AG08395 (cell line): ENCODE measurements around the gene SH3RF1.
"Not testable (repeated sequence)": the region's sequence is repeated elsewhere in the genome, so short reads cannot be mapped to it uniquely, and the experiment has no call there.

Experiments used
- DNase-seq: peaks from one replicate; pipeline ENCODE4 v3.0.0; 2012; ENCODE audit warnings: mixed read lengths, low spot score

SH3RF1 gene

DNA sequence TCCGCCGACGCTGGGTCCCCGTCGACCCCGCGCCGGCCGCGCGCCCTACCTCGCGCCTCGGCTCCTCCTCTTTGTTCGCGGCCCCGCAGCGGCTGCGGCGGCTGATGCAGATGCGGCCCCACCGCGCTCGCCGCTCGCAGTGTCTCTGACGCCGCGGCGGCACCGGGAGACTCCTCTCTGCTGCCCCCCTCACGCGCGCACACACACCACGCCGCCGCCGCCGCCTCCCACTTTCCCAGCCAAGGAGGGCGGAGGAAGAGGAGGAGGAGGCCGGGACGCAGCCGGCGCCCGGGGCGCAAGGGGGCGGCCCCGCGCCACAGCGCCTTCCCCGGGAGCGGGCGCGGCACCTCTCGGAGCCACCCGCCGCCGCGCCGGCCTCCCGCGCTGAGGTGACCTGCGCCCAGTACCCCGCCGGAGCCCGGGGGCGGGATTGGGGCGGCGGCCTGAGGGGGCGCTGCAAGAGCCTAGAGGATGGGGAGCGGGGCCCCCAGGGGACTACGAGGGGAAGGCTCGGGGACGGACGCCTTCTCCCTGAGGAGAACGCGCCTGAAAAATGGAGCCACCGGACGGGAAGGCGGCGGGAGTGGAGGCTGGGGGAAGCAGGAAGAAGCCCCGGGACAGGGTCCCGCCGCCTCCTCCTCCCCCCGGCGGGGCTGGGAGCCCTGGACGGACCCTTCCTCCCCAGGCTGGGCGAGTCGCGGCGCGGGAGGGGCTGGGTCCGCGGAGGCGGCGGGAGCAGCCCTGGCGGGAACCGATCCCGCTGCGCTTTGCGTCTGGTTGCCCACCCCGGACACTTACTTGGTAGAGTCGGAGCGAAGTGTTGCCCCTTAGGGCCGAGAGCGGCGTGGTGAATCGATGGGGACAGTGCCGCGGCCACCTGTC lies at the start of gene SH3RF1:
Gene SH3RF1, minus strand, starts transcription at position 147 of the 882 bp plus-strand sequence. CDS start 1,744 bp downstream, outside the sequence.
- peak; percentile 85 for DNase-seq

GRCh38 chr4:169315530-169316343 lies 45.0 kb upstream of the SH3RF1 start:
- DNase-seq: peak; percentile 22

- DNase-seq: peak; percentile 23
These were observed 44.1 kb upstream of the SH3RF1 start for GRCh38 chr4:169314906-169315305.

- no peak for DNase-seq
These were observed 43.0 kb upstream of the SH3RF1 start for GRCh38 chr4:169313732-169314131.

GRCh38 chr4:169312690-169313422 lies 42.1 kb upstream of the SH3RF1 start:
- DNase-seq: no peak

- peak; percentile 60 for DNase-seq
These were observed 41.0 kb upstream of the SH3RF1 start for GRCh38 chr4:169311643-169312365.

DNA sequence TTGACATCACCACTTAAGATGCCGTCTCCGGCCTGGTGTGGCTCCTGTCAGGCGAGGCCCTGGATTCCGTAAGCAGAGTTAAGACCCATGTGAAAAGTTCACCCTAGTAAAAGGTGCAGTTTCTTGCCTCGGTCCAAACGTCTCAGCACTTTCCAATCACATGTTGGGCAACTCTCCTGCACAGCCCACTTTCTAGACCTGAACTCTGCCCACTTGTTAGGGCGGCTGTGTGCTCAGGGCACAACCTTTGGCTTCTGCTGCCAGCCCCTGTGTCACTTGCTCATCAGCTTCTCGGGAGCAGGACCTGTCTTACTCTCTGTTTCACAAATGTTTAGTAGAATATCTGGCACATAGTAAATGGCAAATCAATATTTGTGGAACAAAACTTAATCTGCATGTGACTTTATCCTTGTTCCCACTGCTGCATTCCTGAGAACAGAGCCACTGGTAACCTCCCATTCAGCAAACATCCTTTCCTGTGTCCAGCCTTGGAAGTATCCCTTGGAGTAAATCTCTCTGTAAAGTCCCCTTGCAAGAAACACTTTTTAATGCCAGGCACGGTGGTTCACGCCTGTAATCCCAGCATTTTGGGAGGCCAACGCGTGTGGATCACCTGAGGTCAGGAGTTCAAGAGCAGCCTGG lies 38.7 kb upstream of the SH3RF1 start:
- DNase-seq: no peak

DNA sequence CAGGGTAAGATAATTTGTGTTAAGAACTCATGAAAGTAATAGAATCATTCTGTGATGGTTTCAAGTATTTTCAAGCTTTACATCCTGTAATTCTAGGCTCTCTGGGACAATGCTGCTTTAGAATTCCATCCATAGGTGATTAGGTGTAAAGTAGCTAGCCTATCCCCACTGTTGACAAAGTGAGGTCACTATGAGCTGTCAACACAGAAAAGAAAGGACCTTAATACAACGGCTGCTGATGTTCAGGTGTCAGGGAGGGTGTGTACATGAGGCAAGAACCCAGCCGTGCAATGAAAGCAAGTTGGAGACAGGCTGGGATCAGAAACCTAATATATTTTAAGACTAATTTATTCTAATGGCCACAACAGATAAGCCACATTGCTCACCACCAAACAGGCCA lies 36.8 kb upstream of the SH3RF1 start:
- no peak for DNase-seq

DNA sequence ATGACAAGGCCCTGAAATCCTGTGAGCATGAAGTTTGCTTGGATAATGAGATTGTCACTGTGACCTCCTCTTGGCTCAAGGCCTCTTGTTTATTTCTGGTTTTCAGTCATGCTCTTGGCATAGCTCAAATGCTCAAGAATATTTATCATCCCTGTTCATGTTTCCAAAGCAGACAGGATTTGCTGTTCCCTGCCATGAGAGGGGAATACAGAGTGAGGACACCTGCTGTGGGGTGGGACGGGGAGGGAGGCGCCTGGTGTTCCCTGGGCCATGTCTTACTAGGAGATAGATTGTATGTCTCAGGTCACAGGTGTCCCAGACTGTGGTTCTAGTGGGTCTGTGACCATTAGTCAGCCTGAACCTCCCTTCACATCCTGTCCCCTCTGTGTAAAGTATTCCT lies 34.9 kb upstream of the SH3RF1 start:
- peak; percentile 29 for DNase-seq

DNA sequence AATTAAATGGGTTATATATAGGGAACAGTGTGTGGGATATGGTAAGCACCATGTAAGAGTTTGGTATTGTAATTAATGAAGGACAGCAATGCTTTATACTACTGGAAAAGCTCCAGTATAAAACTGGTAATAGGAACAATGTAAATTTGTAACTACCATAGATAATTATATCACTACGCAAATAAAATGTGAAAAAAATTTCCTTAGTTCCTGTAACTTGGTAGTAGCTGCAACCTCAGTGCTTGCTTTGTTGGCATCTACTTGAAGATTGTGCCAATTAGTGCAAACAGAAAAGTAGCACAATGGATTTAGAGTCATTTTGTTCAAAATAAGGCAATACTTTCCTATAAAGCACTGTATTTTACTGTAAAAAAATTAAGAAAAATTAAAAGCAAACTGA lies 34.4 kb upstream of the SH3RF1 start:
- no peak for DNase-seq

GRCh38 chr4:169295822-169296221 lies 25.1 kb upstream of the SH3RF1 start:
- no peak for DNase-seq

GRCh38 chr4:169293343-169294176 lies 22.8 kb upstream of the SH3RF1 start:
- DNase-seq: no peak

DNA sequence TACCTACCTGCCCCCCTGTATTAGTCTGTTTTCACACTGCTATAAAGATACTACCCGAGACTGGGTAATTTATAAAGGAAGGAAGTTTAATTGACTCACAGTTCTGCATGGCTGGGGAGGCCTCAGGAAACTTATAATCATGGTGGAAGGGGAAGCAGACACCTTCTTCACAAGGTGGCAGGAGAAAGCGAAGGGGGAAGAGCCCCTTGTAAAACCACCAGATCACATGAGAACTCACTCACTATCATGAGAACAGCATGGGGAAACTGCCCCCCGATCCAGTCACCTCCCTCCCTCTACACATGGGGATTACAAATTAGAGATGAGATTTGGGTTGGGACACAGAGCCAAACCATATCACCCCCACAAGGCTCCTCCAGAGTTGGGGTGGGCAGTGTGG lies 17.2 kb upstream of the SH3RF1 start:
- not testable (repeated sequence) for DNase-seq

DNA sequence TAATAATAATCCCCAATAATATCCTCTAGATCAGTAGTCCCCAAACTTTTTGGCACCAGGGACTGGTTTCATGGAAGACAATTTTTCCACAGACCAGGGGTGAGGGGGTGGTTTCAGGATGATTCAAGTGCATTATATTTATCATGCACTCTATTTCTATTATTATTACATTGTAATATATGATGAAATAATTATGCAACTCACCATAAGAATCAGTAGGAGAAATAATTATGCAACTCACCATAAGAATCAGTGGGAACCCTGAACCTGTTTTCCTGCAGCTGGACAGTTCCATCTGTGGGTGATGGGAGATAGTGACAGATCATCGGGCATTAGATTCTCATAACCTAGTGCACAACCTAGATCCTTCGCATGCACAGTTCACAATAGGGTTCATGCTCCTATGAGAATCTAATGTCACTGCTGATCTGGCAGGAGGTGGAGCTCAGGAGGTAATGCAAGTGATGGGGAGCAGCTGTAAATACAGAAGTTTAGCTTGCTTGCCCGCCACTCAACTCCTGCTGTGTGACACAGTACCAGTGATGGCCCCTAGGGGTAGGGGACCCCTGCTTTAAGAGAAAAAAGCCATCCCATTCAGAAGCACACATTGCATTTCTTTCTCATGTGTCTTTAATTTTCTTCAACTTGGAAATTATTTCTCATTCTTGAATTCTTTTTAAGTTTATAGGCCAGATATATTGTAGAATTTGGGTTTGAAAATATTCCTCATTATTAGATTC lies 16.0 kb upstream of the SH3RF1 start:
- no peak for DNase-seq

- peak; percentile 74 for DNase-seq
These were observed 12.4 kb upstream of the SH3RF1 start for GRCh38 chr4:169283114-169283509.

GRCh38 chr4:169282429-169283113 lies 11.8 kb upstream of the SH3RF1 start:
- DNase-seq: no peak

DNA sequence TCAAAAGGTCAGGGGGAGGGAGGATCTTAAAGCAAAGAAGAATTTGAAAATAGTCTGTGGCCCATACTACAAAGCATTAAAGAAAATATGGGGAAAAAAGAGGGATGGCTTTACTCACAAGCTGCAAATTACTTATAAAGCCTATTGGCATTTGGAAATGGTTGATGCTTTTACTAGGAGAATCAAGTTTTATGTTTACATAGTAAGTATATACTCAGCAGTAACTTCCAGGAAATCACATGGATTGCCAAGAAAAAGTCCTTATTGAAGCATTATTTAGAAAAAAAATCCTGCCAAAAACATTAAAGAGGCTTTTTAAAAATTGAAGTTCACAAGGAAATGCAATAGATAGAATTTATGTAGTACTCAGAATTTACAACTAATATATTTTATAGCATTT lies 8.4 kb upstream of the SH3RF1 start:
- no peak for DNase-seq

GRCh38 chr4:169278624-169279023 lies 7.9 kb upstream of the SH3RF1 start:
- DNase-seq: no peak

DNA sequence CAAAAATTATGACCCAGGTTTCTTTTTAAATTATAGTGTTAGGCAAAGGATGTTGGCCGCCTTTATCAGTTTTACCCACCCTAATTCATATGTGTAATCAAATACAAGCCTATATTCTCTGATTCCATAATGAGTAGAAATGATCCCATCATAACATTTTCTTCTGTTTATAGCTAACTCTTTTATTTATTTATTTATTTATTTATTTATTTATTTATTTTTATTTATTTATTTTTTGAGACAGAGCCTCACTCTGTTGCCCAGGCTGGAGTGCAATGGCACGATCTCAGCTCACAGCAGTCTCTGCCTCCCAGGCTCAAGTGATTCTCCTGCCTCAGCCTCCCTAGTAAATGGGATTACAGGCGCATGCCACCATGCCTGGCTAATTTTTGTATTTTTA lies 7.1 kb upstream of the SH3RF1 start:
- not testable (repeated sequence) for DNase-seq
